H1 (cell line): ENCODE results near the gene MOSMO. TPM values are rescaled to one million over a fixed set of nuclear protein-coding genes. Genes with fewer than 3 reads are reported as not detected.

ENCODE experiments used
- CTCF ChIA-PET: fragments of 300-600 bp; sonication (Branson Sonifier 250); formaldehyde crosslinking; loops from one replicate; lab custom pipeline; 2021; ENCODE audit not compliant: partially characterized antibody; lab: Charles Lee
- POLR2A ChIA-PET: fragments of 300-600 bp; sonication (Branson Sonifier 250); formaldehyde crosslinking; loops from one replicate; lab custom pipeline; 2021; ENCODE audit warnings: inconsistent platforms; ENCODE audit not compliant: partially characterized antibody; lab: Charles Lee
- DNase-seq, 2 experiments: peaks; one replicate each; pipeline versions ENCODE4 v3.0.0 to v3.0.0-alpha.2; 2010 to 2022; ENCODE audit warnings: low spot score in 2 of 2, low read depth in 1 of 2, mixed read lengths in 1 of 2
- FAIRE-seq: peaks from 2 replicates; lab custom pipeline; 2011; peaks lifted over from hg19 to GRCh38; lab: Jason Lieb, UNC
- H2AFZ ChIP-seq: 2 replicates; pipeline ENCODE4 v1.8.1; 2012; ENCODE audit warnings: low read length, inconsistent platforms
- H2AK5ac ChIP-seq: 2 replicates; pipeline ENCODE4 v1.6.1; 2013; ENCODE audit warnings: low read depth, low read length
- H2BK120ac ChIP-seq: replicated peaks from 2 replicates; pipeline ENCODE3; 2013; ENCODE audit warnings: low read depth, low read length, inconsistent platforms
- H2BK12ac ChIP-seq: 2 replicates; pipeline ENCODE4 v1.6.1; 2013; ENCODE audit warnings: low read depth, low read length
- H2BK15ac ChIP-seq: 2 replicates; pipeline ENCODE4 v1.6.1; 2013; ENCODE audit warnings: low read length
- H2BK20ac ChIP-seq: 2 replicates; pipeline ENCODE4 v1.6.1; 2013; ENCODE audit warnings: low read length
- H2BK5ac ChIP-seq: 2 replicates; pipeline ENCODE4 v1.6.1; 2013; ENCODE audit warnings: low read depth, low read length
- H3K14ac ChIP-seq: 2 replicates; pipeline ENCODE4 v1.6.1; 2013; ENCODE audit warnings: inconsistent platforms; ENCODE audit not compliant: insufficient read length
- H3K18ac ChIP-seq: 2 replicates; pipeline ENCODE4 v1.6.1; 2013; ENCODE audit warnings: low read length; ENCODE audit errors: extremely low read depth
- H3K23ac ChIP-seq: 2 replicates; pipeline ENCODE4 v1.6.1; 2013; ENCODE audit warnings: inconsistent platforms; ENCODE audit not compliant: insufficient read length
- H3K23me2 ChIP-seq: 2 replicates; pipeline ENCODE4 v1.6.1; 2013; ENCODE audit warnings: low read depth, low read length
- H3K27ac ChIP-seq: 2 replicates; pipeline ENCODE4 v1.6.1; 2011; ENCODE audit warnings: low read depth, low read length, inconsistent platforms
- H3K27me3 ChIP-seq, 4 experiments: replicated peaks in 1 of 4; 1 replicate in 1 of 4; 2 replicates in 3 of 4; pipeline versions ENCODE4 v1.6.1 to v1.8.1; 2011 to 2013; ENCODE audit warnings: low read length in 3 of 4, mild to moderate bottlenecking in 3 of 4, inconsistent platforms in 2 of 4, mixed read lengths in 2 of 4, moderate library complexity in 1 of 4; ENCODE audit not compliant: control insufficient read depth in 3 of 4, insufficient read depth in 3 of 4; ENCODE audit errors: extremely low read depth in 1 of 4
- H3K36me3 ChIP-seq, 4 experiments: 2 replicates each; pipeline versions ENCODE4 v1.6.1 to v1.8.1; 2011 to 2013; ENCODE audit warnings: mild to moderate bottlenecking in 4 of 4, low read length in 3 of 4, moderate library complexity in 2 of 4, control low read depth in 1 of 4, inconsistent platforms in 1 of 4; ENCODE audit not compliant: insufficient read depth in 4 of 4, control insufficient read depth in 2 of 4
- H3K4ac ChIP-seq: replicated peaks from 2 replicates; pipeline ENCODE3; 2013; ENCODE audit warnings: low read length, low read depth, mixed read lengths, inconsistent platforms; ENCODE audit not compliant: insufficient read length
- H3K4me1 ChIP-seq, 4 experiments: replicated peaks in 1 of 4; 1 replicate in 1 of 4; 2 replicates in 3 of 4; pipeline versions ENCODE4 v1.6.1 to v1.8.1; 2011 to 2013; ENCODE audit warnings: low read length in 3 of 4, inconsistent platforms in 2 of 4, mixed read lengths in 1 of 4; ENCODE audit not compliant: insufficient read depth in 4 of 4, control insufficient read depth in 3 of 4
- H3K4me2 ChIP-seq, 2 experiments: 2 replicates each; pipeline versions ENCODE4 v1.6.1 to v1.8.1; 2011 to 2013; ENCODE audit warnings: low read depth in 2 of 2, low read length in 2 of 2, control low read depth in 1 of 2, inconsistent platforms in 1 of 2, mild to moderate bottlenecking in 1 of 2; ENCODE audit not compliant: insufficient read depth in 1 of 2
- H3K4me3 ChIP-seq, 4 experiments: fragments of 200-600, 300-600 bp in 1 of 4; sonication (generic), shearing (Covaris generic), sonication (Bioruptor Twin) in 1 of 4; 2 replicates each; pipeline versions ENCODE4 v1.5.1 to v1.8.1; 2011 to 2016; ENCODE audit warnings: low read length in 4 of 4, low read depth in 3 of 4, control low read depth in 2 of 4, inconsistent platforms in 2 of 4, mild to moderate bottlenecking in 2 of 4, mixed read lengths in 1 of 4, moderate library complexity in 1 of 4; ENCODE audit not compliant: insufficient read depth in 2 of 4; ENCODE audit errors: extremely low read depth in 1 of 4
- H3K56ac ChIP-seq: replicated peaks from 2 replicates; pipeline ENCODE3; 2013; ENCODE audit warnings: low read depth, mild to moderate bottlenecking, mixed read lengths, low read length, inconsistent platforms; ENCODE audit not compliant: insufficient read length
- H3K79me1 ChIP-seq: 2 replicates; pipeline ENCODE4 v1.6.1; 2013; ENCODE audit warnings: low read depth, low read length, control low read depth
- H3K79me2 ChIP-seq, 2 experiments: 2 replicates each; pipeline versions ENCODE4 v1.6.1 to v1.8.1; 2012 to 2013; ENCODE audit warnings: low read length in 2 of 2, mild to moderate bottlenecking in 2 of 2, inconsistent platforms in 1 of 2; ENCODE audit not compliant: insufficient read depth in 2 of 2, control insufficient read depth in 1 of 2
- H3K9ac ChIP-seq, 4 experiments: replicated peaks in 1 of 4; 1 replicate in 1 of 4; 2 replicates in 3 of 4; pipeline versions ENCODE4 v1.6.1 to v1.8.1; 2011 to 2013; ENCODE audit warnings: low read depth in 3 of 4, low read length in 3 of 4, control low read depth in 2 of 4, mild to moderate bottlenecking in 2 of 4, moderate library complexity in 2 of 4, inconsistent platforms in 1 of 4; ENCODE audit errors: extremely low read depth in 1 of 4
- H3K9me3 ChIP-seq, 2 experiments: 2 replicates each; pipeline versions ENCODE4 v1.6.1 to v1.8.1; 2012 to 2013; ENCODE audit warnings: mild to moderate bottlenecking in 2 of 2, moderate library complexity in 2 of 2, control low read depth in 1 of 2, inconsistent platforms in 1 of 2, low read depth in 1 of 2, low read length in 1 of 2, mixed read lengths in 1 of 2; ENCODE audit not compliant: insufficient read depth in 2 of 2
- H4K20me1 ChIP-seq, 2 experiments: replicated peaks in 1 of 2; 2 replicates each; pipeline versions ENCODE3 to v1.8.1; 2011 to 2013; ENCODE audit warnings: inconsistent platforms in 2 of 2, low read length in 2 of 2, mild to moderate bottlenecking in 1 of 2; ENCODE audit not compliant: insufficient read depth in 2 of 2, control insufficient read depth in 1 of 2
- H4K5ac ChIP-seq: 2 replicates; pipeline ENCODE4 v1.6.1; 2013; ENCODE audit warnings: low read length, low read depth, mixed read lengths, inconsistent platforms; ENCODE audit not compliant: insufficient read length
- H4K8ac ChIP-seq: 2 replicates; pipeline ENCODE4 v1.8.0; 2013; ENCODE audit warnings: mild to moderate bottlenecking, moderate library complexity, low read length, inconsistent platforms; ENCODE audit not compliant: insufficient read depth; ENCODE audit errors: extremely low read depth
- H4K91ac ChIP-seq: replicated peaks from 2 replicates; pipeline ENCODE3; 2013; ENCODE audit warnings: low read length, mixed read lengths, inconsistent platforms; ENCODE audit not compliant: insufficient read length
- EGR1 ChIP-seq: IDR thresholded peaks from 2 replicates; pipeline ENCODE4 v1.6.1; 2011; ENCODE audit warnings: low read depth, low read length, borderline replicate concordance
- HDAC2 ChIP-seq, 2 experiments: fragments of 300-600 bp in 1 of 2; sonication (generic) in 1 of 2; IDR thresholded peaks; 2 replicates each; pipeline ENCODE4 v1.6.1; 2011 to 2012; ENCODE audit warnings: low read depth in 2 of 2, low read length in 2 of 2, mild to moderate bottlenecking in 2 of 2, moderate library complexity in 2 of 2, borderline replicate concordance in 1 of 2, inconsistent platforms in 1 of 2
- SUZ12 ChIP-seq: fragments of 200-600 bp; sonication (generic); IDR thresholded peaks from 2 replicates; pipeline ENCODE4 v1.6.1; 2012; ENCODE audit warnings: mild to moderate bottlenecking, inconsistent platforms, low read length, moderate library complexity, mixed read lengths
- WGBS, 2 experiments: shearing (Covaris generic) in 1 of 2; methylation state at CpG; one replicate each; pipeline versions ENCODE4 v1.1.6 to v1.1.7; 2013 to 2015; ENCODE audit warnings: low lambda C conversion rate in 2 of 2, mixed read lengths in 2 of 2, inconsistent platforms in 1 of 2, low coverage in 1 of 2, missing lambda C conversion rate in 1 of 2; ENCODE audit not compliant: insufficient replicate concordance in 2 of 2, insufficient coverage in 1 of 2, insufficient read length in 1 of 2; ENCODE audit errors: extremely low coverage in 1 of 2, missing lambda C conversion rate in 1 of 2; 5-methylcytosine and 5-hydroxymethylcytosine counted together
- polyA plus RNA-seq, 7 experiments: library from polyadenylated mRNA; depleted of rRNA in 3 of 7; stranded (reverse) in 5 of 7; unstranded in 2 of 7; fragments of >200 nt in 5 of 7; fragments of 200-250 nt in 2 of 7; gene quantifications; 1 replicate in 5 of 7; 2 replicates in 1 of 7; 4 replicates in 1 of 7; pipeline versions ENCODE4 v1.2.1 to v1.2.3, GENCODE V29; 2011 to 2013; ENCODE audit warnings: missing spikeins in 2 of 7, mixed read lengths in 2 of 7
- total RNA-seq: library from RNA; stranded (reverse); fragmentation: NEBNext Ultra II Directional; extraction: Animal tissue kit (Norgen Biotek cat#: 25700); gene quantifications from 2 replicates; pipeline ENCODE4 v1.2.1, GENCODE V29; 2021

Gene MOSMO
- total and polyA plus RNA-seq, 2 of the 8 experiments (the other 6 are each of a cell fraction or from before 2014, with no cell fraction given), result 8.6 to 14.8 TPM

DNA sequence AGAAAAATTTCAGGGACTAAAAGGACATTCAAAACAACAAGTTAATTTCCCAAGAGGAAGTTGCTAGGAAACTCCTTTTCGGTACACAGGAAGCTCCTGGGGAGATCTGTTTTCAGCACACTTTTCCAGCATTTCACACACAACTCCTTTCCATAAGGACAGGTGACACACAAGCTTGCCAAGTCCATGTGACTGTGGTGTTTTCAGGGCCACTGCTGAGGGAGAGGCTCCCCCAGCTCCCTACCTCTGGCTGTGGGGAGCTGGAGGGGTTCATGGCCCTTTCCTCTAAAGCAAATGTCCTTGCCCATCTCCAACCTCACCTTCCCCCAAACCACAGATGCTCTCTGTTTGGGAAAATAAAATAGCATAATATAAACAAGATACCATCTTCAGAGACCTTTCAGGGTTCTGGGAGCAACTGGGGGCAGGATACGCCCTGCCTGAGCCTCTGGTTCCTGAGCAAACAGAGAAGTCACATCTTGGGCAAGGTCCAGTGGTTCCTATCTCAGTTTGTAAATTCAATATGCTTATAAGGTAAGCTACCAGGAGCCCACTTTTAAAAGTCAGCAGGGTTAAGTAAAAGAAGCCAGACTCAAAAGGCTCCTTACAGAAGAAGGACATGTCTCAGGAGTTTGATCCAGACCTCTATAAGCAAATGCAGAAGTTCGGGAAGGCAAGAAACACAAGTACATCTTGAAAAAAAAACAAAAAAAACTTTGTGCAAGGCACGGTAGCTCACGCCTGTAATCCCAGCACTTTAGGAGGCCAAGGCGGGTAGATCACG lies 10.0 kb upstream of the MOSMO start:
- Histone ChIP-seq H3K9ac (no peak overlapping the region), H2BK5ac (no peak overlapping the region), H2AK5ac (no peak overlapping the region), H2BK20ac (no peak overlapping the region), H2BK15ac (no peak overlapping the region), H3K56ac (no peak overlapping the region), H2BK12ac (no peak overlapping the region), H3K36me3 (no peaks in the 10 kb centered on the region), H2AFZ (peak overlapping the region; percentile 51), H3K4me2 (no peak overlapping the region), H3K4ac (no peak overlapping the region), H4K8ac (no peak overlapping the region), H3K27ac (no peak overlapping the region), H4K91ac (no peak overlapping the region), H4K20me1 (no peaks in the 10 kb centered on the region), H3K4me3 (no peak overlapping the region), H3K14ac (no peak overlapping the region), H2BK120ac (no peak overlapping the region), H3K23me2 (no peaks in the 10 kb centered on the region), H3K27me3 (no peaks in the 10 kb centered on the region), H3K79me2 (no peaks in the 10 kb centered on the region), H3K23ac (no peak overlapping the region), H3K79me1 (no peaks in the 10 kb centered on the region), H3K4me1 (no peaks in the 10 kb centered on the region), H3K18ac (no peak overlapping the region), H4K5ac (no peak overlapping the region), H3K9me3 (no peaks in the 10 kb centered on the region)
- WGBS, 2 experiments, result 89% methylated on average over 7 of the region's 7 CpGs; no CpG with 5 or more reads in 1 of the 2 experiments
- CTCF ChIA-PET, result interaction anchor here (0.6 to 19.4 kb wide), 11 partner anchors 7 to 809 kb away, joined by 3 to 247 read pairs (median 4); partner anchors contain the start of genes MOSMO and VWA3A
- POLR2A ChIA-PET, result interaction anchor here (1.2 to 1.3 kb wide), 2 partner anchors 13 to 187 kb away, joined by 3 to 4 read pairs; no protein-coding TSS in a partner anchor
- FAIRE-seq, result no peak
- no peak for DNase-seq
- TF ChIP-seq HDAC2 (IDR thresholded peaks at IDR 0.05; ENCODE audit: borderline replicate concordance in 1 of 2, low read depth in 2 of 2, low read length in 2 of 2), result no peak
- TF ChIP-seq EGR1, result no peak
- no peak for TF ChIP-seq SUZ12
